Gastroesophageal sphincter (tissue), 3 donors: ENCODE results near the gene CLECL1.

Experiments
- CTCF ChIP-seq, 4 experiments: fragments of 200-600 bp in 2 of 4; fragments of 450-650 bp in 2 of 4; sonication (generic) in 1 of 4; IDR thresholded peaks; one replicate each; pipeline ENCODE4 v1.5.1; 2017 to 2019; ENCODE audit warnings: antibody characterized with exemption in 4 of 4, mild to moderate bottlenecking in 2 of 4, moderate library complexity in 2 of 4
- POLR2A ChIP-seq, 2 donors: fragments of 450-650 bp; IDR thresholded peaks; one replicate each; pipeline ENCODE4 v1.6.1; 2017; ENCODE audit warnings: antibody characterized with exemption in 2 of 2, mild to moderate bottlenecking in 2 of 2, moderate library complexity in 1 of 2

- no peak for TF ChIP-seq CTCF (IDR thresholded peaks at IDR 0.05)
- TF ChIP-seq POLR2A (IDR thresholded peaks at IDR 0.05): no peak
These were observed 2.9 kb downstream of the CLECL1 start for GRCh38 chr12:9730011-9730410.
